Measurements from ENCODE around the gene PRMT7.

PRMT7 gene

DNA sequence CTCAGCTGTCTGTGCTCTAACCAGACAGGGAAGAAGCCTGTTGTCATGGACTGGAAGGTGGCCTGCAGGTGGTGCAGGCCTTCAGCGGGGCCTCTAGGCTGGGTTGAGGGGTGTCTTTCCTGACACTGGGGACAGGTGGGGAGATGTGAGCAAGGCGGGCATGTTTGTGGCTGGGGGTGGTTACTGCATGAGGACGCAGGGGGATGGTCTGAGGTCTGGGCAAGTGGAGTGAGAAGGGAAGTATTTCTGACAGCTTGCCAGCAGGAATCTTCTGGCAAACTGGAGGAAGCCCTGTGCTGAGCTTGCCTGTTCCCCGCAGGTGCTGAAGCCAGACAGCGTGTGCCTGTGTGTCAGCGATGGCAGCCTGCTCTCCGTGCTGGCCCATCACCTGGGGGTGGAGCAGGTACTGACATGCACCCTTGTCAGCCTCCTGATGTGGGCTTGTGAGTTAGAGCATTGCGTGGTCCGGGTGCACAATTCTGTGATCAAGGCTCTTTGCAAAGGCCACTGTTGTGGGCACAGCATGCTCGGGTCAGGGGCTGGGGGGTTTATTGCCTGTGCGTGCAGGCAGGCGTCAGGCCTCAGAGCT is 36.2 kb downstream of the PRMT7 start:
- Histone ChIP-seq H3K23ac (ENCODE audit: low read length) (no peak overlapping the region), H3K4me3 (ENCODE audit: low read length) (no peak overlapping the region), H3K18ac (ENCODE audit: low read length) (no peak overlapping the region), H4K8ac (ENCODE audit: low read depth, low read length) (no peak overlapping the region), H3K4me2 (ENCODE audit: low read length) (no peak overlapping the region), H3K9ac (ENCODE audit: low read length) (no peak overlapping the region), H2AK5ac (ENCODE audit: low read length) (no peak overlapping the region), H3K27ac (ENCODE audit: low read depth, low read length) (no peak overlapping the region), H3K79me1 (ENCODE audit: low read length) (no peaks in the 10 kb centered on the region), H3K36me3 (ENCODE audit: control insufficient read depth, insufficient read depth, low read length) (peaks cover 11% of the 10 kb centered on the region), H3K27me3 (ENCODE audit: insufficient read depth, low read length, poor library complexity) (no peaks in the 10 kb centered on the region), H4K5ac (ENCODE audit: low read length) (no peak overlapping the region), H3K56ac (ENCODE audit: low read length) (no peak overlapping the region), H3K4me1 (ENCODE audit: control insufficient read depth, low read depth, low read length) (no peaks in the 10 kb centered on the region), H3K4ac (ENCODE audit: low read depth, low read length) (no peak overlapping the region), H2BK15ac (replicated peaks; ENCODE audit: low read depth) (no peak overlapping the region), H2BK5ac (ENCODE audit: low read length) (no peak overlapping the region), H2BK120ac (ENCODE audit: low read depth, low read length) (no peak overlapping the region), H3K79me2 (ENCODE audit: control insufficient read depth, insufficient read depth, low read length) (no peaks in the 10 kb centered on the region)
- DNase-seq: no peak
- no CpG with 5 or more reads among the region's 12 CpGs for WGBS (ENCODE audit: extremely low coverage, insufficient coverage, low lambda C conversion rate)

DNA sequence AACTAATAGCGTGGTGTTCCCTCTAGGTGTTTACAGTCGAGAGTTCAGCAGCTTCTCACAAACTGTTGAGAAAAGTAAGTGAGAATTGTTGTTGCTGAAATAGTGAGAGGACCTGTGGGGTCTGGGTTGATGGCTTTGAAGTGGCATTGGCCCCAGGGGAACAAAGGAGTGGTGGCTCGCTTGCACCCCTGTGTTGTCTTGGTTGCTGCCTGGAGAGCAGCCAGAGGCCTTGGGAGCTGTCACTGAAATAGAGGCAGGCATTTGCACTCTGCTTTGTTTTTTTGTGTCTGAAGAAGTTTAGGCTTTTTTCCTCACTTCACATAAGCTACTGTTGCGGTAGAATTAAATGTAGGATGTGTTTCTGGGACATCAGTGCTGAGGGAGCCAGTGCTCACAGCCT is 36.8 kb downstream of the PRMT7 start:
- Histone ChIP-seq H3K36me3 (ENCODE audit: control insufficient read depth, insufficient read depth, low read length) (peaks cover 10% of the 10 kb centered on the region), H3K27ac (ENCODE audit: low read depth, low read length) (no peak overlapping the region), H3K27me3 (ENCODE audit: insufficient read depth, low read length, poor library complexity) (no peaks in the 10 kb centered on the region), H3K4me3 (ENCODE audit: low read length) (no peak overlapping the region), H3K4ac (ENCODE audit: low read depth, low read length) (no peak overlapping the region), H2BK120ac (ENCODE audit: low read depth, low read length) (no peak overlapping the region), H3K23ac (ENCODE audit: low read length) (no peak overlapping the region), H3K9ac (ENCODE audit: low read length) (no peak overlapping the region), H2BK15ac (replicated peaks; ENCODE audit: low read depth) (no peak overlapping the region), H4K5ac (ENCODE audit: low read length) (no peak overlapping the region), H3K4me2 (ENCODE audit: low read length) (no peak overlapping the region), H3K18ac (ENCODE audit: low read length) (no peak overlapping the region), H2BK5ac (ENCODE audit: low read length) (no peak overlapping the region), H2AK5ac (ENCODE audit: low read length) (no peak overlapping the region), H3K79me2 (ENCODE audit: control insufficient read depth, insufficient read depth, low read length) (no peaks in the 10 kb centered on the region), H3K56ac (ENCODE audit: low read length) (no peak overlapping the region), H3K79me1 (ENCODE audit: low read length) (no peaks in the 10 kb centered on the region), H3K4me1 (ENCODE audit: control insufficient read depth, low read depth, low read length) (no peaks in the 10 kb centered on the region), H4K8ac (ENCODE audit: low read depth, low read length) (no peak overlapping the region)
- no CpG with 5 or more reads among the region's 4 CpGs for WGBS (ENCODE audit: extremely low coverage, insufficient coverage, low lambda C conversion rate)
- no peak for DNase-seq

GRCh38 chr16:68348639-68349445 is 38.0 kb downstream of the PRMT7 start:
- Histone ChIP-seq H3K27ac (ENCODE audit: low read depth, low read length) (no peak overlapping the region), H3K4ac (ENCODE audit: low read depth, low read length) (no peak overlapping the region), H3K79me2 (ENCODE audit: control insufficient read depth, insufficient read depth, low read length) (no peaks in the 10 kb centered on the region), H3K79me1 (ENCODE audit: low read length) (no peaks in the 10 kb centered on the region), H2AK5ac (ENCODE audit: low read length) (no peak overlapping the region), H3K23ac (ENCODE audit: low read length) (no peak overlapping the region), H3K9ac (ENCODE audit: low read length) (no peak overlapping the region), H3K4me3 (ENCODE audit: low read length) (no peak overlapping the region), H4K5ac (ENCODE audit: low read length) (no peak overlapping the region), H3K18ac (ENCODE audit: low read length) (no peak overlapping the region), H4K8ac (ENCODE audit: low read depth, low read length) (no peak overlapping the region), H3K4me2 (ENCODE audit: low read length) (no peak overlapping the region), H2BK5ac (ENCODE audit: low read length) (no peak overlapping the region), H2BK120ac (ENCODE audit: low read depth, low read length) (no peak overlapping the region), H2BK15ac (replicated peaks; ENCODE audit: low read depth) (no peak overlapping the region), H3K56ac (ENCODE audit: low read length) (no peak overlapping the region), H3K4me1 (ENCODE audit: control insufficient read depth, low read depth, low read length) (no peaks in the 10 kb centered on the region), H3K36me3 (ENCODE audit: control insufficient read depth, insufficient read depth, low read length) (peaks cover 10% of the 10 kb centered on the region), H3K27me3 (ENCODE audit: insufficient read depth, low read length, poor library complexity) (no peaks in the 10 kb centered on the region)
- WGBS (ENCODE audit: extremely low coverage, insufficient coverage, low lambda C conversion rate): no CpG with 5 or more reads among the region's 27 CpGs
- no peak for DNase-seq

- Histone ChIP-seq H3K9ac (ENCODE audit: low read length) (no peak overlapping the region), H3K4me3 (ENCODE audit: low read length) (no peak overlapping the region), H2BK120ac (ENCODE audit: low read depth, low read length) (no peak overlapping the region), H4K8ac (ENCODE audit: low read depth, low read length) (no peak overlapping the region), H3K18ac (ENCODE audit: low read length) (no peak overlapping the region), H2AK5ac (ENCODE audit: low read length) (no peak overlapping the region), H3K4me2 (ENCODE audit: low read length) (no peak overlapping the region), H3K4ac (ENCODE audit: low read depth, low read length) (no peak overlapping the region), H2BK5ac (ENCODE audit: low read length) (no peak overlapping the region), H2BK15ac (replicated peaks; ENCODE audit: low read depth) (no peak overlapping the region), H3K23ac (ENCODE audit: low read length) (no peak overlapping the region), H3K27ac (ENCODE audit: low read depth, low read length) (no peak overlapping the region), H3K36me3 (ENCODE audit: control insufficient read depth, insufficient read depth, low read length) (peaks cover 10% of the 10 kb centered on the region), H3K79me1 (ENCODE audit: low read length) (no peaks in the 10 kb centered on the region), H3K56ac (ENCODE audit: low read length) (no peak overlapping the region), H3K4me1 (ENCODE audit: control insufficient read depth, low read depth, low read length) (no peaks in the 10 kb centered on the region), H3K79me2 (ENCODE audit: control insufficient read depth, insufficient read depth, low read length) (no peaks in the 10 kb centered on the region), H3K27me3 (ENCODE audit: insufficient read depth, low read length, poor library complexity) (no peaks in the 10 kb centered on the region), H4K5ac (ENCODE audit: low read length) (no peak overlapping the region)
- no CpG with 5 or more reads among the region's 10 CpGs for WGBS (ENCODE audit: extremely low coverage, insufficient coverage, low lambda C conversion rate)
- DNase-seq: no peak
Measured at GRCh38 chr16:68349838-68350410, 39.1 kb downstream of the PRMT7 start.

DNA sequence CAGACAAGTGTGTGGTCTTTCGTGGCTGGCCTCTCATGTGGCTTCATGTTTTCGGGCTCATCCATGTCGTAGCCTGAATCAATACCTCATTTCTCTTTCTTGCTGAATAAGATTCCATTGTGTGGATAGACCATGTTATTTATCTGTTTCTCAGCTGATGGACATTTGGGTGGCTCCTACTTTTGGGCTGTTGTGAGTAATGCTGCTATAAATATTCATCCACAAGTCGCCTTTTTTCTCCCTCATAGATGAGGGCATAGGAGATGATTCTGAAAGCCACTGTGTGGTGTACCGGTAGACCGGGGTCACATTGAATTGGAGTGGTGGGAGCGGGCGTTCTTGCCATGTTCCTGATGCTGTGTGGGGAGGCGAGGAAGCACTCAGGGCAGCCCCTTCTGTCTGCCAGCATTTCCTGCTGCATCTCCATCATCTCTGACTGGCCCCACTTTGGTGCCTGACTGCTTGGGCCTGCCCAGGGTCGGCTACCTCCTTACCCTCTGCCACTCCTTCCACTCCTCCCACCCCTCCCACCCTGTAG is 40.1 kb downstream of the PRMT7 start:
- WGBS (ENCODE audit: extremely low coverage, insufficient coverage, low lambda C conversion rate): no CpG with 5 or more reads among the region's 10 CpGs
- Histone ChIP-seq H3K56ac (ENCODE audit: low read length) (no peak overlapping the region), H3K79me2 (ENCODE audit: control insufficient read depth, insufficient read depth, low read length) (no peaks in the 10 kb centered on the region), H2BK120ac (ENCODE audit: low read depth, low read length) (no peak overlapping the region), H4K8ac (ENCODE audit: low read depth, low read length) (no peak overlapping the region), H3K27me3 (ENCODE audit: insufficient read depth, low read length, poor library complexity) (no peaks in the 10 kb centered on the region), H3K4me1 (ENCODE audit: control insufficient read depth, low read depth, low read length) (no peaks in the 10 kb centered on the region), H2BK15ac (replicated peaks; ENCODE audit: low read depth) (no peak overlapping the region), H2AK5ac (ENCODE audit: low read length) (no peak overlapping the region), H4K5ac (ENCODE audit: low read length) (no peak overlapping the region), H3K27ac (ENCODE audit: low read depth, low read length) (no peak overlapping the region), H3K23ac (ENCODE audit: low read length) (no peak overlapping the region), H3K4ac (ENCODE audit: low read depth, low read length) (no peak overlapping the region), H3K4me2 (ENCODE audit: low read length) (no peak overlapping the region), H3K9ac (ENCODE audit: low read length) (no peak overlapping the region), H3K18ac (ENCODE audit: low read length) (no peak overlapping the region), H2BK5ac (ENCODE audit: low read length) (no peak overlapping the region), H3K36me3 (ENCODE audit: control insufficient read depth, insufficient read depth, low read length) (peaks cover 7% of the 10 kb centered on the region), H3K4me3 (ENCODE audit: low read length) (no peak overlapping the region), H3K79me1 (ENCODE audit: low read length) (no peaks in the 10 kb centered on the region)
- DNase-seq: no peak

Measured in mesendoderm (in vitro differentiated cells).